Endothelial cell (in vitro differentiated cells): ENCODE measurements around the gene ACOXL. TPM values are rescaled to one million over a fixed set of nuclear protein-coding genes. Genes with fewer than 3 reads are reported as not detected.

Experiments
- DNase-seq: peaks from one replicate; pipeline ENCODE4 v3.0.0; 2021; ENCODE audit warnings: low spot score
- H3K27ac Mint-ChIP-seq: one replicate; pipeline ENCODE4 v1.8.0; 2021; ENCODE audit warnings: mixed read lengths, inconsistent platforms; ENCODE audit not compliant: unreplicated experiment
- H3K27me3 Mint-ChIP-seq: one replicate; pipeline ENCODE4 v1.8.0; 2021; ENCODE audit warnings: mild to moderate bottlenecking, moderate library complexity, mixed read lengths, inconsistent platforms; ENCODE audit not compliant: unreplicated experiment
- H3K36me3 Mint-ChIP-seq: one replicate; pipeline ENCODE4 v1.8.0; 2021; ENCODE audit warnings: mild to moderate bottlenecking, low read depth, mixed read lengths, inconsistent platforms; ENCODE audit not compliant: unreplicated experiment
- H3K4me1 Mint-ChIP-seq: one replicate; pipeline ENCODE4 v1.8.0; 2021; ENCODE audit warnings: mild to moderate bottlenecking, mixed read lengths, inconsistent platforms; ENCODE audit not compliant: unreplicated experiment
- H3K4me3 Mint-ChIP-seq: one replicate; pipeline ENCODE4 v1.8.0; 2021; ENCODE audit warnings: mild to moderate bottlenecking, mixed read lengths, inconsistent platforms; ENCODE audit not compliant: unreplicated experiment
- H3K9me3 Mint-ChIP-seq: one replicate; pipeline ENCODE4 v1.8.0; 2021; ENCODE audit warnings: mixed read lengths, inconsistent platforms; ENCODE audit not compliant: unreplicated experiment
- total RNA-seq: library from RNA; stranded (reverse); fragmentation: NEBNext Ultra II Directional; extraction: Animal tissue kit (Norgen Biotek cat#: 25700); gene quantifications from one replicate; pipeline ENCODE4 v1.2.1, GENCODE V29; 2021; ENCODE audit not compliant: unreplicated experiment
- TF ChIP-seq, protein P1 (sequence below): fragments of 200-600 bp; sonication (generic); IDR thresholded peaks from one replicate; pipeline ENCODE4 v1.5.0; 2021; ENCODE audit warnings: antibody characterized with exemption; ENCODE audit not compliant: unreplicated experiment

The ACOXL gene
- total RNA-seq, 1 donor from 2014 or later, result 0.44 TPM

DNA sequence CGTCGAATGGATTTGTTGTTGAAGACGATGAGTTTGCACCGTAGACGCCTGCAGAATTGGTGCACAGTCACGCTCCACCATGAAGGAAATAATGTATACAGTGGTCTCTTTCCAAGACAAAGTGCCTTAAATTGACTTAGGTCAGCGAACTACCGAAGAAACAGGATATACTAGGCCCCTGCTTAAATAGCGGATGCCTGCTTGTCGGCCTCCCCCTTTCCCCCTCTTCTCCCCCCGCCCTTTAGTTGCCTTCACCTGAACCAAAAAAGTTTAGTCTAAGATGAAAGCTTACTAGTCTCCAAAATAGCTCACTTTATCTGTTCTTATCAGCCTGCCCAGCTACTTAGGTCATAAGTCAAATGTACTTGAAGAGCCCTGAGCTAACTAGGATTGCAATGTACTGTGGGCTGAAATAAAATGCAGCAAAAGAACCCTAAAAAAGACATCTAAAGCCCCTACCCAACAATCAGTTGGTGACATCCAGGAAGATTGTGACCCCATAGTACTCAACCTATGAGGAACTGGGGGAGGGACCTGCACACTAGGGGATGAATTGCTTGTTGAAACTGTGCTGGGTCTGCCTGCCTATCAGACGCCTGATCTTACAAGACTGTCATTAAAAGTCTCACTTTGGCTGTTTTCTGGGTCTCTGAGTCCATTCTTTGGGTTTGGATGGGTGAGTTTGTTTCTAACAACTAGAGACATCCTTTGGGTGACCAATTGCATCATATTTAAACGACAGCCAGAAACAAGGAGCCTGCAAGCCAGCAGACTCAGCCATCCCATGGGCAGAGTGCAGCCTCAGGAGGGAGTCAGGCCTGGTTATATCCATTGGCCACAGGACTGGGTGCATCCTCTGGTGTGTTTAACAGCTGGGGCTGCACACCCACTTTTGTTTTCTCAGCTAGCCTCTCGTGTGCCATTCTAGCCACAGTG lies 14.5 kb downstream of the ACOXL start:
- Mint-ChIP-seq H3K4me3 (no peak overlapping the region), H3K36me3 (no peaks in the 10 kb centered on the region), H3K9me3 (no peaks in the 10 kb centered on the region), H3K27ac (no peak overlapping the region), H3K4me1 (peaks cover 4% of the 10 kb centered on the region), H3K27me3 (no peaks in the 10 kb centered on the region)
- TF ChIP-seq, protein P1, sequence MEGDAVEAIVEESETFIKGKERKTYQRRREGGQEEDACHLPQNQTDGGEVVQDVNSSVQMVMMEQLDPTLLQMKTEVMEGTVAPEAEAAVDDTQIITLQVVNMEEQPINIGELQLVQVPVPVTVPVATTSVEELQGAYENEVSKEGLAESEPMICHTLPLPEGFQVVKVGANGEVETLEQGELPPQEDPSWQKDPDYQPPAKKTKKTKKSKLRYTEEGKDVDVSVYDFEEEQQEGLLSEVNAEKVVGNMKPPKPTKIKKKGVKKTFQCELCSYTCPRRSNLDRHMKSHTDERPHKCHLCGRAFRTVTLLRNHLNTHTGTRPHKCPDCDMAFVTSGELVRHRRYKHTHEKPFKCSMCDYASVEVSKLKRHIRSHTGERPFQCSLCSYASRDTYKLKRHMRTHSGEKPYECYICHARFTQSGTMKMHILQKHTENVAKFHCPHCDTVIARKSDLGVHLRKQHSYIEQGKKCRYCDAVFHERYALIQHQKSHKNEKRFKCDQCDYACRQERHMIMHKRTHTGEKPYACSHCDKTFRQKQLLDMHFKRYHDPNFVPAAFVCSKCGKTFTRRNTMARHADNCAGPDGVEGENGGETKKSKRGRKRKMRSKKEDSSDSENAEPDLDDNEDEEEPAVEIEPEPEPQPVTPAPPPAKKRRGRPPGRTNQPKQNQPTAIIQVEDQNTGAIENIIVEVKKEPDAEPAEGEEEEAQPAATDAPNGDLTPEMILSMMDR, result no peak
- DNase-seq, result no peak

DNA sequence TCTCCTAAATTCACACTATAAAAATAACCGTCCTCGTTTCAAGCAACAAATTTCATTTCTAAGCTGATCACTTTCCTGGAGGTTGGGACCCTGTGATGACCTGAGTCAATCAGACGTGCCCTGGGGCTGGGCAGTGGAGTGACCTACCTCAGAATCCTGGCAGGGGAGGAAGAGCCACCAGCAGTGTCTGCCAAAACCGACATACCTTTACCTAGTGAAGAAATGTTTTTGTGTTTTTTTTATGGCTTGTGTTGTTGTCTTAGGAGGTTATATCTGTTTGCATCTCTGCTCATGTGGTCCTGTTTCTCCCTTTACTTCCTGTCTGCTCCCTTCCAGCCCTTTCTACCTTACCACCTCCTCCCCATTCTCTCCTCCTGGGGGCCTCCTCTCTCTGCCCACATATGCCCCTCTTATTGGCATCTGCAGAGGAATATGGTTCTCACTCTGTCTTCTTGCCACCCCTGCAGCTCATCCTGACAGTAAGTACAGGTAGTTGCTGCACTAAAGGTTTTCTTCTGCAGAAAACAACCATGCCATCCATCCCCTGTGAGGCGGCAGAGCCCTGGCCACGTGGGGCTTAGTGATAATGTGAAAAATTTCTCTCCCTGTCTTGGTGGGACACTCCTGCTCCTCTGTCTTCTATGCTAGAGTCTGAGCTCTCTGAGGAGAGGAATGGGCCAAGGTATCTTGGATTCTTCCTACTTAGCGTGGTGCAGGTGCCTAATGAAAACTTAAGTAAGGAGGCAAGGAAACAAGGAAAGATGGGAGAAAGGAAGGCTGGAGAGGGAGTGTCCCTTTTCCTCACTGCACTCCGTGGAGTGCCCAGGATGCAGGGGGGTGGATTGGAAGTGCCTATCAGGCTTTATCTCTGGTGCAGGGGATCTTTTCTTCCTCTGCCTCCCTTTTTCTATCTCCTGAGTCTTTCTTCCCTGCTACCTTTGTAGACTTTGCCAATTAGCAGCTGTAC lies 15.4 kb downstream of the ACOXL start:
- no peaks in the 10 kb centered on the region for H3K9me3 Mint-ChIP-seq
- H3K4me1 Mint-ChIP-seq, result peaks cover 4% of the 10 kb centered on the region
- no peak overlapping the region for H3K4me3 Mint-ChIP-seq
- TF ChIP-seq, protein P1, result no peak
- DNase-seq, result no peak
- H3K36me3 Mint-ChIP-seq, result no peaks in the 10 kb centered on the region
- H3K27me3 Mint-ChIP-seq, result no peaks in the 10 kb centered on the region
- H3K27ac Mint-ChIP-seq, result no peak overlapping the region

DNA sequence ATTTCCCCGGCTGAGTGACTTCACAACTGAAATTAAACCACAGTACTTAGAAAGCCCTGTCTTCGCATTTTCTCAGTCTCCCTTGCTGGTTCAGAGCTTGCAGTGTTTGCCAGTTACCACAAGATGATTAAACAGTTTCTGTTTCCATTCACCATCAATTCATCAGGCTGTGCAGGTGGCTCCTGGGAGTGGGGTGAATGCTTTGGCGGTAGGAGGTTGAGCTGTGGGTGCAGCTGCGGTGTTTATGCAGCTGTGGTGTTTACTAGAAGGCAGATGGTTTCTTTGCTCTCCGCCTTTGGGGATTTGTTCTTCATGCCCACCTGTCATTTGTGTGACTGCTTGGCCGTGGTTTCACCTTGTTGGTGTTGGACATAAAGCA lies 16.1 kb downstream of the ACOXL start:
- Mint-ChIP-seq H3K9me3 (no peaks in the 10 kb centered on the region), H3K36me3 (no peaks in the 10 kb centered on the region), H3K4me3 (no peak overlapping the region), H3K4me1 (peaks cover 4% of the 10 kb centered on the region), H3K27ac (no peak overlapping the region), H3K27me3 (no peaks in the 10 kb centered on the region)
- TF ChIP-seq, protein P1, result no peak
- no peak for DNase-seq

DNA sequence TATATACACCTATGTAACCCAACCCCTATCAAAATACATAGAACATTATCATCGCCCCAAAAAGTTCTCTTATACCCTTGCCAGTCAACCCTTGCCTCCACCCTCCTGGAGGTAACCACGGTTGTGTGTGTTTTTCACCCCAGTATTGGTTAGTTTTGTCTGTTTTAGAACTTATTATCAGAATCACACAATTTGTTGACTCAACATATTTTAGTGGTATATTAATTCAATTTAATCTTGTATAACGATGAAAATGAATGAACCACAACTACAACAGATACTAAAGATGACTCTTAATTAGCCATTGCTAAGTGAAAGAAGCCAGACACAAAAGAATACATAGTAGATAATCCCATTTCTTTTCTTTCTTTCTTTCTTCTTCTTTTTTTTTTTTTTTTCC lies 19.3 kb downstream of the ACOXL start:
- Mint-ChIP-seq H3K27me3 (no peaks in the 10 kb centered on the region), H3K4me3 (no peak overlapping the region), H3K36me3 (no peaks in the 10 kb centered on the region), H3K27ac (no peak overlapping the region), H3K9me3 (no peaks in the 10 kb centered on the region), H3K4me1 (peaks cover 4% of the 10 kb centered on the region)
- DNase-seq, result no peak
- TF ChIP-seq, protein P1, result no peak
